Peyer's patch (tissue), 4 donors: ENCODE results near the gene CALY. TPM values are rescaled to one million over a fixed set of nuclear protein-coding genes. Genes with fewer than 3 reads are reported as not detected.
"Not testable (repeated sequence)": the region's sequence is repeated elsewhere in the genome, so short reads cannot be mapped to it uniquely, and the experiment has no call there.

ENCODE experiments used
- DNase-seq, 3 donors: peaks; one replicate each; pipeline ENCODE4 v3.0.0-alpha.2; 2017 to 2019
- H3K27ac ChIP-seq, 4 donors: fragments of 200-600 bp; sonication (generic); one replicate each; pipeline ENCODE4 v1.5.1; 2016 to 2019
- H3K27me3 ChIP-seq, 2 donors: fragments of 200-600 bp; sonication (generic); one replicate each; pipeline ENCODE4 v1.5.1; 2019
- H3K36me3 ChIP-seq, 3 donors: fragments of 200-600 bp; sonication (generic); one replicate each; pipeline ENCODE4 v1.5.1; 2016 to 2019
- H3K4me1 ChIP-seq, 4 donors: fragments of 200-600 bp; sonication (generic); one replicate each; pipeline ENCODE4 v1.5.1; 2016 to 2019
- H3K4me3 ChIP-seq, 4 donors: fragments of 200-600 bp; sonication (generic); 1 replicate in 3 of 4; 2 replicates in 1 of 4; pipeline ENCODE4 v1.5.1; 2016 to 2019; ENCODE audit warnings: mild to moderate bottlenecking in 1 of 4
- H3K9me3 ChIP-seq, 4 donors: fragments of 200-600 bp; sonication (generic); one replicate each; pipeline ENCODE4 v1.5.1; 2016 to 2019; ENCODE audit warnings: mild to moderate bottlenecking in 1 of 4
- POLR2A ChIP-seq, 2 donors: fragments of 450-650 bp; IDR thresholded peaks; one replicate each; pipeline ENCODE4 v1.5.1; 2017; ENCODE audit warnings: antibody characterized with exemption in 2 of 2, mild to moderate bottlenecking in 2 of 2, moderate library complexity in 2 of 2
- total RNA-seq, 4 donors: library from RNA; depleted of rRNA; stranded (reverse); fragments of >200 nt; gene quantifications; one replicate each; pipeline ENCODE4 v1.1.0, GENCODE V29; 2016
- TF ChIP-seq, protein P1 (sequence below), 6 experiments: fragments of 450-650 bp in 4 of 6; fragments of 200-600 bp in 2 of 6; sonication (generic) in 1 of 6; IDR thresholded peaks; one replicate each; pipeline ENCODE4 v1.5.1; 2017 to 2019; ENCODE audit warnings: antibody characterized with exemption in 6 of 6, mild to moderate bottlenecking in 3 of 6, moderate library complexity in 1 of 6

The CALY gene
- total RNA-seq, 4 donors from 2014 or later: 0.88 to 1.6 (median 1.5) TPM; not detected in 1

DNA sequence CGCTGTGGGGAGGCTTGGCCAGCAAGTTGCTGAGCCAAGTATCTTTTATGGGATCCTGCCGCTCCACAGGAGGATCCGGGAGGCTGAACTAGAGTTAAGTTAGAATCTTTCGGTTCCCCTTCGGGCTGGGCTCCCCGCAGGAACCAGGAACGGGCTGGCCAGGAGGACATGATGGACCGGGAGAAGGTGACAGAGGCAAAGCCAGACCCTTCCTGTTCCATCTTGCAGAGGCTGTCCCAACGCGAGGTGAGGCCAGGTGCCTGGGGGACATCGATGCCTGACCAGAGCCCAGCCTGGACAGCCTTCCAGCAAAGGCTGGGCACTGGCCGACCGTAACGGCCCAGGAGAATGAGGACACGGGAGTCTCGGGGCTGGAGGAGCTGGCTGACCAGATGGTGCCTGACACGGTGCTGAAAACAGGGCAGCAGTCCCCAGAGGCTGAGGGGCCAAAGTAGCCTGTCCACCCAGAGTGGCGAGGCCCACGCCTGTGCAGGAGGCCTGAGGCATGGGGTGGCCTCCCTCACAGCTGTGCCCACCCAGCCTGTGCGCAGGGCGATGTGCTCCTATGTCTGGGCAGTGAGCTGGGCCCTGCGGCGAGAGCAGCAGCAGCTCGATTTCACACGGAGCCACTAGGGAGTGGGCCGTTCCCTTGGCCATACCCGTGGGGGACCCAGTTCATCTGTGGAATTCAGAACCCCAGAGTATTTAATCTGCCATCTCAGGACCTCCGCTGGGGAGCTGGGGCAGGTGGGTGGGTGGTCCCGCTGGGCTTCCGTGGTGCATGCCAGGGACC, 40.5 kb upstream of the CALY start:
- peaks cover 0 to 41% (median 13%) of the 10 kb centered on the region in 4 donors for H3K4me1 ChIP-seq
- H3K27me3 ChIP-seq: no peaks in the 10 kb centered on the region
- TF ChIP-seq, protein P1, sequence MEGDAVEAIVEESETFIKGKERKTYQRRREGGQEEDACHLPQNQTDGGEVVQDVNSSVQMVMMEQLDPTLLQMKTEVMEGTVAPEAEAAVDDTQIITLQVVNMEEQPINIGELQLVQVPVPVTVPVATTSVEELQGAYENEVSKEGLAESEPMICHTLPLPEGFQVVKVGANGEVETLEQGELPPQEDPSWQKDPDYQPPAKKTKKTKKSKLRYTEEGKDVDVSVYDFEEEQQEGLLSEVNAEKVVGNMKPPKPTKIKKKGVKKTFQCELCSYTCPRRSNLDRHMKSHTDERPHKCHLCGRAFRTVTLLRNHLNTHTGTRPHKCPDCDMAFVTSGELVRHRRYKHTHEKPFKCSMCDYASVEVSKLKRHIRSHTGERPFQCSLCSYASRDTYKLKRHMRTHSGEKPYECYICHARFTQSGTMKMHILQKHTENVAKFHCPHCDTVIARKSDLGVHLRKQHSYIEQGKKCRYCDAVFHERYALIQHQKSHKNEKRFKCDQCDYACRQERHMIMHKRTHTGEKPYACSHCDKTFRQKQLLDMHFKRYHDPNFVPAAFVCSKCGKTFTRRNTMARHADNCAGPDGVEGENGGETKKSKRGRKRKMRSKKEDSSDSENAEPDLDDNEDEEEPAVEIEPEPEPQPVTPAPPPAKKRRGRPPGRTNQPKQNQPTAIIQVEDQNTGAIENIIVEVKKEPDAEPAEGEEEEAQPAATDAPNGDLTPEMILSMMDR (IDR thresholded peaks at IDR 0.05): no peak
- no peak for TF ChIP-seq POLR2A (IDR thresholded peaks at IDR 0.05)
- no peaks in the 10 kb centered on the region for H3K36me3 ChIP-seq
- peak in 1 of 3 donors; percentile 48 for DNase-seq
- H3K4me3 ChIP-seq: peak overlapping the region in 1 of 4 donors; percentile 100
- peak overlapping the region in 3 of 4 donors; percentile 80 to 99 (median 99) for H3K27ac ChIP-seq
- no peaks in the 10 kb centered on the region for H3K9me3 ChIP-seq

DNA sequence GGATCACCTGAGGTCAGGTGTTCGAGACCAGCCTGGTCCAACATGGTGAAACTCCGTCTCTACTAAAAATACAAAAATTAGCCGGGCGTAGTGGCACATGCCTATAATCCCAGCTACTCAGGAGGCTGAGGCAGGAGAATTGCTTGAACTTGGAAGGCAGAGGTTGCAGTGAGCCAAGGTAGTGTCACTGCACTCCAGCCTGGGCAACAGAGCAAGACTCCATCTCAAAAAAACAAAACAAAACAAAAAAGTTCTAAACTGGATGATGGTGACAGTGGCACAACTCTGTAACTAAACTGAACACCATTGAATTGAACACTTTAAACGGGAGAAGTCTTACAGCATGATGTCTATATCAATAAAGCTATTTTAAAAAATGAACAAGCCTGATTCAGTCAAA, 39.5 kb upstream of the CALY start:
- H3K4me3 ChIP-seq: not testable (repeated sequence)

DNA sequence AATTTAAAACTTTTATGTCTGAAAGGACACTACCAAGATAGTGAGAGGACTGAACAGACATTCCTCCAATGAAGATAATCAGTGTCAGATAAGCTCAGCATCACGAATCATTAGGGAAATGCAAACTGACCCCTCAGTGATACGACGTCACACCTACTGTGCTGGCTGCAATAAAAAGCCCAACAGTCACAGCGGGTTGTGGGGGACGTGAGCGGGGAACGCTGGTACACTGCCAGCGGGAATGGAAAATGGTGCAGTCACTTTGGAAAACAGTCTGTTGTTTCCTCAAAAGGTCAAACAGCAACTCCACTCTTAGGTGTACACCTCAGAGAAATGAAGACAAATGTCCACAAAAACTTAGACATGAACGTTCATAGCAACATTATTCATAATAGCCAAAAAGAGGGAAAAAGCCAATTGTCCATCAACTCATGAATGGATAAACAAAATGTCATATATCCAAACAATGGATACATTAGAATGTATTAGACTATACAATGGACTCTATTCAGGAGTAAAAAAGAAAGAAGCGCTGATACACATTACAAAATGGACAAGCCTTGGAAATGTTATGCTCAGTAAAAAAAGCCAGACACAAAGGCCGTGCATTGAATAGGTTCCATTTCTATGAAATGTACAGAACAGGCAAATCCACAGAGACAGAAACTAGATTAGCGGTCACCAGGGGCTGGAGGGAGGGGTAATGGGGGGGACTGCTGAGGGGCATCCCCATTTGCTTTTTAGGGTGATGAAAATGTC, 38.8 kb upstream of the CALY start:
- no peaks in the 10 kb centered on the region for H3K27me3 ChIP-seq
- H3K4me1 ChIP-seq: peaks cover 0 to 40% (median 13%) of the 10 kb centered on the region in 4 donors
- no peak for DNase-seq
- H3K9me3 ChIP-seq: no peaks in the 10 kb centered on the region
- no peak overlapping the region for H3K27ac ChIP-seq
- H3K36me3 ChIP-seq: peaks cover 0 to 7% (median 0%) of the 10 kb centered on the region in 3 donors
- TF ChIP-seq, protein P1 (IDR thresholded peaks at IDR 0.05): no peak
- TF ChIP-seq POLR2A (IDR thresholded peaks at IDR 0.05): no peak
- H3K4me3 ChIP-seq: no peak overlapping the region

More for the DNA sequence above, 39.5 kb upstream of the CALY start:
- H3K4me1 ChIP-seq: peaks cover 0 to 47% (median 13%) of the 10 kb centered on the region in 4 donors
- H3K27me3 ChIP-seq, DNase-seq, H3K27ac ChIP-seq, H3K36me3 ChIP-seq, H3K9me3 ChIP-seq: not testable (repeated sequence)

DNA sequence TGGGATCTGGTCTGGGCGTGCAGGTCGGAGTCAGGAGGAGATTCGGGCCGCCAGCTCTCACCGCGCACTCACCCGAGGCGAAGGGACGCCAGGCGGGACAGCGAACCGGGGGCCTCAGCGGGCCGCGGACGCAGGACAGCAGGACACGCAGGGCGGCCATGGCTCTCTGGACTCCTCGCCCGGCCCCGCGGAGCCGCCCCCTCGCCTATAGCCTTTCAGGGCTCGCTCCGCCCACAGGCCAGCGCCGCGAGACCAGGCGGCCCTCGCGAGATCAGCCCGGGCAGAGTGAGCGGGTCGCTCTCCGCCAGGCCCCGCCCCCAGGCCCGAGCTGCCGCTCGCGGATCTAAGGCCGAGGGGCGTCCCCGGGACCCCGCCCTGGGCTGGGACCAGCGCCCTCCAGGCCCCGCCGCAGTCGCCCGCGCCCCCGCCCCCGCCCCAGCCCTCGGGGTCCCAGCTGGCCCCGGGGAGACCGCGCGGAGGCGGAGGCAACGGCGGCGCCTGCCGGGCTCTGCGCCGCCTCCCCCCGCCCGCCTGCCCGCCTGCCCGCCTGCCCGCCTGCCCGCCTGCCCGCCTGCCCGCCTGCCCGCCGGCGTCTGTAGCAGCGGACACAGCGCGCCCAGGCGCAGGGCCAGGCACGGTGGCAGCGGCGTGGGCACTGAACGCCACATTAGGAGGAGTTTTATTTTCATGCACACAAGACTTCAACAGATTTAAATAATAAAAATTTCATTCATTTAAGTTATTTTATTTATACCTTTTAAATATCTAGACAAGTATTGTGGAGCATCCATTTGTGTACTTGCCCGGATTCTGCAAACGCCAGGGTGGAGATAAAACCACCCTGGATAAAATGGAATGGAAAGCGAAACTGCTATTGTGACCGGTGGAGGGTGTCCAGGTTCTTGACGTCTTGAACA, 36.7 kb upstream of the CALY start, which contains the start of gene ECHS1:
ECHS1 (minus strand) TSS at position 181 of the 917 bp plus-strand sequence; CDS start at position 160, 21 bp downstream.
- Histone ChIP-seq H3K27ac (peak within 1 kb of the TSS; percentile 87 to 99 (median 92)), H3K36me3 (peaks cover 0 to 28% (median 0%) of the 10 kb centered on the region in 3 donors), H3K27me3 (no peaks in the 10 kb centered on the region), H3K4me3 (peak within 1 kb of the TSS; percentile 85 to 99 (median 90)), H3K9me3 (no peaks in the 10 kb centered on the region), H3K4me1 (peaks cover 0 to 29% (median 10%) of the 10 kb centered on the region in 4 donors)
- TF ChIP-seq, protein P1 (IDR thresholded peaks at IDR 0.05): no peak
- TF ChIP-seq POLR2A (IDR thresholded peaks at IDR 0.05): peak; percentile 77 to 78
- peak; percentile 95 to 98 (median 97) for DNase-seq

DNA sequence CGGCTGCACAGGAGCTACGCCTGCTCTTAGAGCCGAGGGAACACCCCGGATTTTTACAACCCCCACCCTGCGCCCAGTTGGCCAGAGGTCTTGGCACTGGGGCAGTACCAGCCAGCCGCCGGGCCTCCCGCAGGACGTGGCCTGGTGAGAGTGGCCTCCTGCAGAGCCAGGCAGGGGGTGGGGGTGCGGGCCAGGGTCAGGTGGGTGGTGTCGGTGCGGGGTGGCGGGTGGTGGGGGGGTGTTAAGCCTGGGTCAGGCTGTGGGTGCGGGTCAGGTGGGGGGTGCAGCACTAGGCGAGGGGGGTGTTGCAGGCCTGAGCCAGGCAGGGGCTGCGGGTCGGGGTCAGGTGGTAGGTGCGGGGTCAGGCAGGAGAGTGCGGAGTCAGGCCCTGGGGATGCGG, 35.8 kb upstream of the CALY start:
- peak in 1 of 3 donors; percentile 65 for DNase-seq
- Histone ChIP-seq H3K36me3 (peaks cover 0 to 35% (median 0%) of the 10 kb centered on the region in 3 donors), H3K4me3 (peak overlapping the region; percentile 85 to 99 (median 90)), H3K27me3 (no peaks in the 10 kb centered on the region), H3K27ac (peak overlapping the region in 2 of 4 donors; percentile 46 to 92), H3K9me3 (no peaks in the 10 kb centered on the region), H3K4me1 (peaks cover 0 to 21% (median 9%) of the 10 kb centered on the region in 4 donors)
- TF ChIP-seq POLR2A (IDR thresholded peaks at IDR 0.05): no peak
- TF ChIP-seq, protein P1 (IDR thresholded peaks at IDR 0.05): no peak
